K562 (cell line): ENCODE measurements around the gene TMPRSS11E. TPM values are rescaled to one million over a fixed set of nuclear protein-coding genes. Genes with fewer than 3 reads are reported as not detected.

Experiments
- ATAC-seq: fragments of 200-7000 bp; cut with Tn5 transposase; 3 replicates; pipeline ENCODE4 v1.9.1; 2020; ENCODE audit warnings: moderate library complexity
- BruUV-seq: library from RNA; stranded (reverse); fragments of 400-500 nt; replicated peaks from 2 replicates; lab custom pipeline; 2021; lab: Mats Ljungman, UMichigan
- CTCF ChIA-PET: fragments of 300-600 bp; formaldehyde crosslinking; extraction: SDS; loops from one replicate; lab custom pipeline; 2021; ENCODE audit warnings: low intra/inter-chr PET ratio; lab: Yijun Ruan, JAX
- POLR2A ChIA-PET: fragments of 300-600, 350-650 bp; sonication (Branson Sonifier 250); formaldehyde crosslinking; extraction: SDS; loops from one replicate; lab custom pipeline; 2021; ENCODE audit warnings: antibody characterized with exemption, inconsistent platforms; lab: Yijun Ruan, JAX
- DNase-seq, 4 experiments: peaks; one replicate each; pipeline versions ENCODE4 v3.0.0 to v3.0.0-alpha.2; 2011 to 2018; ENCODE audit warnings: low spot score in 3 of 4, mixed read lengths in 3 of 4; ENCODE audit errors: extremely low read depth in 1 of 4
- FAIRE-seq: peaks from 2 replicates; lab custom pipeline; 2011; peaks lifted over from hg19 to GRCh38; lab: Jason Lieb, UNC
- H2AFZ ChIP-seq: 2 replicates; pipeline ENCODE4 v1.6.0; 2011; ENCODE audit warnings: low read depth, low read length, control low read depth, inconsistent platforms
- H3K27ac ChIP-seq: fragments of 200-600 bp; 3 replicates; pipeline ENCODE4 v1.8.0; 2011; ENCODE audit warnings: low read depth, mild to moderate bottlenecking, control low read depth, inconsistent platforms, low read length, moderate library complexity, mixed read lengths; ENCODE audit errors: extremely low read depth
- H3K27me3 ChIP-seq, 2 experiments: fragments of 300-600 bp in 1 of 2; 2 replicates in 1 of 2; 3 replicates in 1 of 2; pipeline versions ENCODE4 v1.6.0 to v1.8.0; 2011; ENCODE audit warnings: inconsistent platforms in 2 of 2, low read length in 2 of 2, mild to moderate bottlenecking in 1 of 2, mixed read lengths in 1 of 2, moderate library complexity in 1 of 2; ENCODE audit not compliant: control insufficient read depth in 2 of 2, insufficient read depth in 2 of 2
- H3K36me3 ChIP-seq: fragments of 300-600 bp; 3 replicates; pipeline ENCODE4 v1.8.0; 2011; ENCODE audit warnings: mild to moderate bottlenecking, low read length, inconsistent platforms; ENCODE audit not compliant: control insufficient read depth, insufficient read depth
- H3K4me1 ChIP-seq, 2 experiments: fragments of 200-600 bp in 1 of 2; replicated peaks in 1 of 2; 2 replicates in 1 of 2; 3 replicates in 1 of 2; pipeline versions ENCODE4 v1.5.1 to v1.8.0; 2011; ENCODE audit warnings: inconsistent platforms in 2 of 2, low read length in 2 of 2, mild to moderate bottlenecking in 1 of 2, mixed read lengths in 1 of 2, moderate library complexity in 1 of 2; ENCODE audit not compliant: control insufficient read depth in 2 of 2, insufficient read depth in 2 of 2
- H3K4me2 ChIP-seq: 2 replicates; pipeline ENCODE4 v1.6.1; 2011; ENCODE audit warnings: low read length, control low read depth, inconsistent platforms, mixed read lengths; ENCODE audit not compliant: insufficient read depth
- H3K4me3 ChIP-seq: fragments of 200-600 bp; sonication (generic), shearing (Covaris generic); 2 replicates; pipeline ENCODE4 v1.5.1; 2016; ENCODE audit warnings: control low read depth, inconsistent platforms
- H3K79me2 ChIP-seq: fragments of 200-600 bp; 3 replicates; pipeline ENCODE4 v1.8.0; 2011; ENCODE audit warnings: low read length, inconsistent platforms; ENCODE audit not compliant: control insufficient read depth, insufficient read depth
- H3K9ac ChIP-seq, 2 experiments: 2 replicates each; pipeline versions ENCODE4 v1.6.0 to v1.6.1; 2011; ENCODE audit warnings: low read depth in 2 of 2, low read length in 2 of 2, control low read depth in 1 of 2, inconsistent platforms in 1 of 2, mild to moderate bottlenecking in 1 of 2, mixed read lengths in 1 of 2; ENCODE audit not compliant: insufficient read depth in 1 of 2
- H3K9me1 ChIP-seq: one replicate; pipeline ENCODE4 v1.6.0; 2011; ENCODE audit warnings: inconsistent platforms, mild to moderate bottlenecking, low read length, moderate library complexity; ENCODE audit not compliant: control insufficient read depth, insufficient read depth
- H3K9me3 ChIP-seq: replicated peaks from 2 replicates; pipeline ENCODE4 v1.5.1; 2011; ENCODE audit warnings: low read depth, low read length, inconsistent platforms; ENCODE audit not compliant: control insufficient read depth, insufficient read depth
- H4K20me1 ChIP-seq: replicated peaks from 2 replicates; pipeline ENCODE4 v1.6.1; 2011; ENCODE audit warnings: low read length, inconsistent platforms, mixed read lengths; ENCODE audit not compliant: control insufficient read depth, insufficient read depth
- BMI1 ChIP-seq: fragments of 150-350 bp; IDR thresholded peaks from 2 replicates; pipeline ENCODE4 v1.6.1; 2014; ENCODE audit warnings: low read length
- HDAC6 ChIP-seq: IDR thresholded peaks from 2 replicates; pipeline ENCODE4 v1.6.1; 2012; ENCODE audit warnings: low read depth, mild to moderate bottlenecking, control low read depth, inconsistent platforms, low read length, moderate library complexity
- KLF1 ChIP-seq: fragments of 450-650 bp; IDR thresholded peaks from 2 replicates; pipeline ENCODE4 v1.6.1; 2016; ENCODE audit warnings: missing genetic modification characterization, missing compliant biosample characterization
- MCM2 ChIP-seq: fragments of 450-650 bp; IDR thresholded peaks from 2 replicates; pipeline ENCODE4 v1.6.1; 2017; ENCODE audit warnings: low read depth, mild to moderate bottlenecking
- SRSF3 ChIP-seq: fragments of 200-400 bp; formaldehyde crosslinking; IDR thresholded peaks from 2 replicates; pipeline ENCODE4 v1.6.1; 2016; ENCODE audit warnings: mild to moderate bottlenecking, low read length, moderate library complexity; ENCODE audit not compliant: insufficient read depth
- XRCC4 ChIP-seq: IDR thresholded peaks from one replicate; pipeline ENCODE4 v1.6.1; 2011; ENCODE audit not compliant: insufficient read depth, insufficient read length; ENCODE audit errors: extremely low read depth
- ZNF121 ChIP-seq: sonication (generic); formaldehyde crosslinking; conservative IDR thresholded peaks from 2 replicates; pipeline ENCODE4 v1.8.0; 2022; ENCODE audit warnings: missing genetic modification reagents
- ZNF217 ChIP-seq: sonication (generic); formaldehyde crosslinking; IDR thresholded peaks from 2 replicates; pipeline ENCODE4 v1.8.0; 2022; ENCODE audit warnings: mild to moderate bottlenecking, missing genetic modification reagents
- ZNF431 ChIP-seq: sonication (generic); formaldehyde crosslinking; IDR thresholded peaks from 2 replicates; pipeline ENCODE4 v1.8.0; 2022; ENCODE audit warnings: mild to moderate bottlenecking, missing genetic modification reagents
- WGBS: fragments of 100-300 bp; shearing (Covaris generic); methylation state at CpG from one replicate; pipeline ENCODE4 v1.1.6; 2016; ENCODE audit warnings: low coverage, mixed read lengths; ENCODE audit not compliant: insufficient coverage; ENCODE audit errors: missing lambda C conversion rate; 5-methylcytosine and 5-hydroxymethylcytosine counted together
- in situ Hi-C: fragments of 300-500 bp; cut with MboI; formaldehyde crosslinking; loops from 4 replicates; pipeline ENCODE4 v1.15.0; 2018; ENCODE audit warnings: inconsistent platforms, mixed read lengths
- intact Hi-C: fragments of 100-400 bp; cut with micrococcal nuclease; formaldehyde crosslinking; loops from 2 replicates; pipeline ENCODE4 v1.14.2; 2022
- polyA plus RNA-seq, 8 experiments: library from polyadenylated mRNA; depleted of rRNA in 4 of 8; stranded (reverse) in 5 of 8; unstranded in 3 of 8; fragments of >200 nt; fragmentation: Nextera tagmentation in 2 of 8; fragmentation: Illumina TruSeq in 1 of 8; extraction: Ambion mirVana in 2 of 8; extraction: Trizol in 1 of 8; gene quantifications; 2 replicates each; pipeline versions ENCODE4 v1.2.1 to v1.2.3, GENCODE V29; 2011 to 2014; ENCODE audit warnings: inconsistent platforms in 1 of 8, missing spikeins in 1 of 8
- total RNA-seq, 7 experiments: library from RNA; depleted of rRNA in 6 of 7; stranded (reverse); fragments of >200 nt in 6 of 7; fragmentation: Illumina TruSeq in 2 of 7; extraction: Trizol in 2 of 7; gene quantifications; 2 replicates each; pipeline versions ENCODE4 v1.2.1 to v1.2.3, GENCODE V29; 2011 to 2021; ENCODE audit warnings: low replicate concordance in 1 of 7
- TF ChIP-seq, protein P1 (sequence below): fragments of 200-600 bp; sonication (generic); IDR thresholded peaks from one replicate; pipeline ENCODE4 v1.6.1; 2012; ENCODE audit warnings: mild to moderate bottlenecking, low read depth, low read length, inconsistent platforms
- TF ChIP-seq, protein P2 (sequence below): fragments of 200-800 bp; sonication (Bioruptor generic); IDR thresholded peaks from 2 replicates; pipeline ENCODE4 v1.6.1; 2017; ENCODE audit warnings: missing genetic modification characterization, missing compliant biosample characterization

Gene TMPRSS11E
- total and polyA plus RNA-seq, 9 of the 15 experiments (the other 6 are each of a cell fraction or from before 2014, with no cell fraction given), result not detected

DNA sequence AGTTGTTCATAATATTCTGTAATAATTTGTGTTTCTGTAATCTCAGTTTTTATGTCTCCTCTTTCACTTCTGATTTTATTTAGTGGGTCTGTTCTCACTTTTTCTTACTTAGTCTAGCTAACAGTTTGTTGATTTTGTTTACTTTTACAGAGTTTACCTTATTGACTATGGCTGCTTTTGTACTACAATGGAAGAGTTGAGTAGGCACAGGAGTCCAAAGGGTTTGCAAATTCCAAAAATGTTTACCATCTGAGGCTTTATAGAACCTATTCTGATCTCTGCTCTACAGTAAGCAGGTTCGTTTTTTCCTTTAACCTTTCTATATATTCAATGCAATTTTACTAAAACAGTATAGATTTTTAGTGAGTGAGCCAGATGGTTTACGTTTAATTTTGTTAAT lies 73.7 kb downstream of the TMPRSS11E start:
- Histone ChIP-seq H3K9ac (no peak overlapping the region), H3K27ac (no peak overlapping the region), H3K4me1 (no peaks in the 10 kb centered on the region), H3K79me2 (no peaks in the 10 kb centered on the region), H3K9me1 (no peaks in the 10 kb centered on the region), H3K36me3 (no peaks in the 10 kb centered on the region), H4K20me1 (no peaks in the 10 kb centered on the region), H3K27me3 (no peaks in the 10 kb centered on the region), H3K9me3 (no peaks in the 10 kb centered on the region; the same call in 1 of the 2 replicates), H3K4me2 (no peak overlapping the region)
- ATAC-seq (no peak), FAIRE-seq (no peak), DNase-seq (no peak)
- 0% methylated on average over 2 of the region's 2 CpGs for whole genome bisulfite sequencing
- BruUV-seq, result no TSS peak
- ChIA-PET POLR2A (no interaction called here), CTCF (no interaction called here)
- intact Hi-C loops, result no loop called here
- in situ Hi-C loops, result no loop called here
- TF ChIP-seq ZNF431 (no peak), XRCC4 (no peak), HDAC6 (no peak), ZNF217 (CRISPR knock-in tag) (no peak), SRSF3 (no peak), KLF1 (tag) (no peak), BMI1 (no peak), ZNF121 (CRISPR knock-in tag) (no peak), MCM2 (no peak)
- TF ChIP-seq, protein P1, sequence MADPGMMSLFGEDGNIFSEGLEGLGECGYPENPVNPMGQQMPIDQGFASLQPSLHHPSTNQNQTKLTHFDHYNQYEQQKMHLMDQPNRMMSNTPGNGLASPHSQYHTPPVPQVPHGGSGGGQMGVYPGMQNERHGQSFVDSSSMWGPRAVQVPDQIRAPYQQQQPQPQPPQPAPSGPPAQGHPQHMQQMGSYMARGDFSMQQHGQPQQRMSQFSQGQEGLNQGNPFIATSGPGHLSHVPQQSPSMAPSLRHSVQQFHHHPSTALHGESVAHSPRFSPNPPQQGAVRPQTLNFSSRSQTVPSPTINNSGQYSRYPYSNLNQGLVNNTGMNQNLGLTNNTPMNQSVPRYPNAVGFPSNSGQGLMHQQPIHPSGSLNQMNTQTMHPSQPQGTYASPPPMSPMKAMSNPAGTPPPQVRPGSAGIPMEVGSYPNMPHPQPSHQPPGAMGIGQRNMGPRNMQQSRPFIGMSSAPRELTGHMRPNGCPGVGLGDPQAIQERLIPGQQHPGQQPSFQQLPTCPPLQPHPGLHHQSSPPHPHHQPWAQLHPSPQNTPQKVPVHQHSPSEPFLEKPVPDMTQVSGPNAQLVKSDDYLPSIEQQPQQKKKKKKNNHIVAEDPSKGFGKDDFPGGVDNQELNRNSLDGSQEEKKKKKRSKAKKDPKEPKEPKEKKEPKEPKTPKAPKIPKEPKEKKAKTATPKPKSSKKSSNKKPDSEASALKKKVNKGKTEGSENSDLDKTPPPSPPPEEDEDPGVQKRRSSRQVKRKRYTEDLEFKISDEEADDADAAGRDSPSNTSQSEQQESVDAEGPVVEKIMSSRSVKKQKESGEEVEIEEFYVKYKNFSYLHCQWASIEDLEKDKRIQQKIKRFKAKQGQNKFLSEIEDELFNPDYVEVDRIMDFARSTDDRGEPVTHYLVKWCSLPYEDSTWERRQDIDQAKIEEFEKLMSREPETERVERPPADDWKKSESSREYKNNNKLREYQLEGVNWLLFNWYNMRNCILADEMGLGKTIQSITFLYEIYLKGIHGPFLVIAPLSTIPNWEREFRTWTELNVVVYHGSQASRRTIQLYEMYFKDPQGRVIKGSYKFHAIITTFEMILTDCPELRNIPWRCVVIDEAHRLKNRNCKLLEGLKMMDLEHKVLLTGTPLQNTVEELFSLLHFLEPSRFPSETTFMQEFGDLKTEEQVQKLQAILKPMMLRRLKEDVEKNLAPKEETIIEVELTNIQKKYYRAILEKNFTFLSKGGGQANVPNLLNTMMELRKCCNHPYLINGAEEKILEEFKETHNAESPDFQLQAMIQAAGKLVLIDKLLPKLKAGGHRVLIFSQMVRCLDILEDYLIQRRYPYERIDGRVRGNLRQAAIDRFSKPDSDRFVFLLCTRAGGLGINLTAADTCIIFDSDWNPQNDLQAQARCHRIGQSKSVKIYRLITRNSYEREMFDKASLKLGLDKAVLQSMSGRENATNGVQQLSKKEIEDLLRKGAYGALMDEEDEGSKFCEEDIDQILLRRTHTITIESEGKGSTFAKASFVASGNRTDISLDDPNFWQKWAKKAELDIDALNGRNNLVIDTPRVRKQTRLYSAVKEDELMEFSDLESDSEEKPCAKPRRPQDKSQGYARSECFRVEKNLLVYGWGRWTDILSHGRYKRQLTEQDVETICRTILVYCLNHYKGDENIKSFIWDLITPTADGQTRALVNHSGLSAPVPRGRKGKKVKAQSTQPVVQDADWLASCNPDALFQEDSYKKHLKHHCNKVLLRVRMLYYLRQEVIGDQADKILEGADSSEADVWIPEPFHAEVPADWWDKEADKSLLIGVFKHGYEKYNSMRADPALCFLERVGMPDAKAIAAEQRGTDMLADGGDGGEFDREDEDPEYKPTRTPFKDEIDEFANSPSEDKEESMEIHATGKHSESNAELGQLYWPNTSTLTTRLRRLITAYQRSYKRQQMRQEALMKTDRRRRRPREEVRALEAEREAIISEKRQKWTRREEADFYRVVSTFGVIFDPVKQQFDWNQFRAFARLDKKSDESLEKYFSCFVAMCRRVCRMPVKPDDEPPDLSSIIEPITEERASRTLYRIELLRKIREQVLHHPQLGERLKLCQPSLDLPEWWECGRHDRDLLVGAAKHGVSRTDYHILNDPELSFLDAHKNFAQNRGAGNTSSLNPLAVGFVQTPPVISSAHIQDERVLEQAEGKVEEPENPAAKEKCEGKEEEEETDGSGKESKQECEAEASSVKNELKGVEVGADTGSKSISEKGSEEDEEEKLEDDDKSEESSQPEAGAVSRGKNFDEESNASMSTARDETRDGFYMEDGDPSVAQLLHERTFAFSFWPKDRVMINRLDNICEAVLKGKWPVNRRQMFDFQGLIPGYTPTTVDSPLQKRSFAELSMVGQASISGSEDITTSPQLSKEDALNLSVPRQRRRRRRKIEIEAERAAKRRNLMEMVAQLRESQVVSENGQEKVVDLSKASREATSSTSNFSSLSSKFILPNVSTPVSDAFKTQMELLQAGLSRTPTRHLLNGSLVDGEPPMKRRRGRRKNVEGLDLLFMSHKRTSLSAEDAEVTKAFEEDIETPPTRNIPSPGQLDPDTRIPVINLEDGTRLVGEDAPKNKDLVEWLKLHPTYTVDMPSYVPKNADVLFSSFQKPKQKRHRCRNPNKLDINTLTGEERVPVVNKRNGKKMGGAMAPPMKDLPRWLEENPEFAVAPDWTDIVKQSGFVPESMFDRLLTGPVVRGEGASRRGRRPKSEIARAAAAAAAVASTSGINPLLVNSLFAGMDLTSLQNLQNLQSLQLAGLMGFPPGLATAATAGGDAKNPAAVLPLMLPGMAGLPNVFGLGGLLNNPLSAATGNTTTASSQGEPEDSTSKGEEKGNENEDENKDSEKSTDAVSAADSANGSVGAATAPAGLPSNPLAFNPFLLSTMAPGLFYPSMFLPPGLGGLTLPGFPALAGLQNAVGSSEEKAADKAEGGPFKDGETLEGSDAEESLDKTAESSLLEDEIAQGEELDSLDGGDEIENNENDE, result no peak
- TF ChIP-seq, protein P2, sequence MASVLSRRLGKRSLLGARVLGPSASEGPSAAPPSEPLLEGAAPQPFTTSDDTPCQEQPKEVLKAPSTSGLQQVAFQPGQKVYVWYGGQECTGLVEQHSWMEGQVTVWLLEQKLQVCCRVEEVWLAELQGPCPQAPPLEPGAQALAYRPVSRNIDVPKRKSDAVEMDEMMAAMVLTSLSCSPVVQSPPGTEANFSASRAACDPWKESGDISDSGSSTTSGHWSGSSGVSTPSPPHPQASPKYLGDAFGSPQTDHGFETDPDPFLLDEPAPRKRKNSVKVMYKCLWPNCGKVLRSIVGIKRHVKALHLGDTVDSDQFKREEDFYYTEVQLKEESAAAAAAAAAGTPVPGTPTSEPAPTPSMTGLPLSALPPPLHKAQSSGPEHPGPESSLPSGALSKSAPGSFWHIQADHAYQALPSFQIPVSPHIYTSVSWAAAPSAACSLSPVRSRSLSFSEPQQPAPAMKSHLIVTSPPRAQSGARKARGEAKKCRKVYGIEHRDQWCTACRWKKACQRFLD, result no peak
- TF ChIP-seq, all 486 proteins: peak for 0
- no peak overlapping the region for H3K4me3 ChIP-seq
- no peak overlapping the region for H2AFZ ChIP-seq
